Small intestine (tissue), 7 donors: ENCODE measurements around the gene DCN. TPM values are rescaled to one million over a fixed set of nuclear protein-coding genes. Genes with fewer than 3 reads are reported as not detected.

Experiments
- DNase-seq, 2 donors: peaks; one replicate each; pipeline versions ENCODE4 v3.0.0 to v3.0.0-alpha.2; 2013
- FAIRE-seq: peaks from 2 replicates; lab custom pipeline; 2012; peaks lifted over from hg19 to GRCh38; lab: Jason Lieb, UNC
- H3K27ac ChIP-seq, 3 donors: one replicate each; pipeline ENCODE4 v1.5.1; 2013; ENCODE audit warnings: low read length in 2 of 3, mild to moderate bottlenecking in 2 of 3, control low read depth in 1 of 3, inconsistent platforms in 1 of 3, low read depth in 1 of 3, moderate library complexity in 1 of 3
- H3K27me3 ChIP-seq, 3 donors: one replicate each; pipeline ENCODE4 v1.6.1; 2013; ENCODE audit warnings: low read length in 3 of 3, inconsistent platforms in 1 of 3; ENCODE audit not compliant: control insufficient read depth in 3 of 3, insufficient read depth in 3 of 3
- H3K36me3 ChIP-seq, 3 donors: one replicate each; pipeline ENCODE4 v1.6.1; 2013; ENCODE audit warnings: low read length in 3 of 3, inconsistent platforms in 1 of 3, low read depth in 1 of 3, mild to moderate bottlenecking in 1 of 3, moderate library complexity in 1 of 3; ENCODE audit not compliant: control insufficient read depth in 3 of 3, insufficient read depth in 2 of 3
- H3K4me1 ChIP-seq, 3 donors: one replicate each; pipeline ENCODE4 v1.6.1; 2013; ENCODE audit warnings: low read length in 2 of 3, inconsistent platforms in 1 of 3, low read depth in 1 of 3, mild to moderate bottlenecking in 1 of 3, moderate library complexity in 1 of 3; ENCODE audit not compliant: control insufficient read depth in 3 of 3, insufficient read depth in 2 of 3
- H3K4me3 ChIP-seq, 3 donors: one replicate each; pipeline ENCODE4 v1.5.1; 2013; ENCODE audit warnings: low read length in 3 of 3, control low read depth in 1 of 3, inconsistent platforms in 1 of 3, low read depth in 1 of 3, mild to moderate bottlenecking in 1 of 3, moderate library complexity in 1 of 3
- H3K9me3 ChIP-seq, 2 donors: one replicate each; pipeline ENCODE4 v1.6.1; 2013; ENCODE audit warnings: low read depth in 1 of 2, low read length in 1 of 2; ENCODE audit not compliant: control insufficient read depth in 2 of 2, insufficient read depth in 1 of 2
- WGBS, 3 donors: extraction: QIAGEN DNeasy Blood & Tissue Kit; methylation state at CpG; one replicate each; pipeline ENCODE4 v1.1.7; 2013; 5-methylcytosine and 5-hydroxymethylcytosine counted together
- polyA plus RNA-seq, 4 donors: library from polyadenylated mRNA; stranded (reverse) in 3 of 4; unstranded in 1 of 4; fragments of 200-250 nt in 3 of 4; fragments of 120-200 nt in 1 of 4; gene quantifications; one replicate each; pipeline versions ENCODE4 v1.2.1 to v1.2.3, GENCODE V29; 2013
- donor health status: healthy with polysubstance abuse.
- donor health status: control.
- donor health status: control.
- donor health status: Bipolar disorder and iron deficiency.
- donor health status: healthy.

DCN gene
- polyA plus RNA-seq, 4 donors: 8.1 to 390 (median 156) TPM

GRCh38 chr12:91176358-91176757 lies 6.3 kb downstream of the DCN start:
- H3K27ac ChIP-seq: no peak overlapping the region
- H3K36me3 ChIP-seq: peaks cover 0 to 2% (median 0%) of the 10 kb centered on the region in 3 donors
- H3K4me3 ChIP-seq: no peak overlapping the region
- no peak for FAIRE-seq
- no peak for DNase-seq
- no peaks in the 10 kb centered on the region for H3K9me3 ChIP-seq
- H3K4me1 ChIP-seq: no peaks in the 10 kb centered on the region
- H3K27me3 ChIP-seq: no peaks in the 10 kb centered on the region
- WGBS, 3 donors: 78 to 88% (median 86%) methylated on average over 2 of the region's 2 CpGs

- no peaks in the 10 kb centered on the region for H3K4me1 ChIP-seq
- no peak for FAIRE-seq
- WGBS, 3 donors: 47 to 67% (median 50%) methylated on average over 1 of the region's 1 CpG
- H3K36me3 ChIP-seq: peaks cover 0 to under 1% (median 0%) of the 10 kb centered on the region in 3 donors
- no peak overlapping the region for H3K27ac ChIP-seq
- H3K27me3 ChIP-seq: no peaks in the 10 kb centered on the region
- no peak for DNase-seq
- H3K4me3 ChIP-seq: no peak overlapping the region
- H3K9me3 ChIP-seq: no peaks in the 10 kb centered on the region
Measured at GRCh38 chr12:91173124-91173523, 9.5 kb downstream of the DCN start.

- Histone ChIP-seq H3K27ac (no peak overlapping the region), H3K27me3 (no peaks in the 10 kb centered on the region), H3K4me3 (no peak overlapping the region), H3K36me3 (no peaks in the 10 kb centered on the region), H3K4me1 (no peaks in the 10 kb centered on the region), H3K9me3 (no peaks in the 10 kb centered on the region)
- DNase-seq (no peak), FAIRE-seq (no peak)
Measured at GRCh38 chr12:91172096-91172495, 10.5 kb downstream of the DCN start.

GRCh38 chr12:91171476-91171875 lies 11.1 kb downstream of the DCN start:
- no peak for FAIRE-seq

GRCh38 chr12:91163116-91163515 lies 19.5 kb downstream of the DCN start:
- H3K9me3 ChIP-seq: no peaks in the 10 kb centered on the region
- H3K36me3 ChIP-seq: peaks cover 0 to 2% (median 0%) of the 10 kb centered on the region in 3 donors
- H3K27ac ChIP-seq: no peak overlapping the region
- FAIRE-seq (no peak), DNase-seq (no peak)
- H3K4me3 ChIP-seq: no peak overlapping the region
- H3K27me3 ChIP-seq: no peaks in the 10 kb centered on the region
- no peaks in the 10 kb centered on the region for H3K4me1 ChIP-seq

More at GRCh38 chr12:91171476-91171875, 11.1 kb downstream of the DCN start:
- Histone ChIP-seq H3K4me1 (no peaks in the 10 kb centered on the region), H3K9me3 (no peaks in the 10 kb centered on the region), H3K4me3 (no peak overlapping the region), H3K27ac (no peak overlapping the region), H3K27me3 (no peaks in the 10 kb centered on the region), H3K36me3 (no peaks in the 10 kb centered on the region)
- 48 to 63% (median 59%) methylated on average over 2 of the region's 2 CpGs for WGBS, 3 donors
- DNase-seq: no peak

- Histone ChIP-seq H3K9me3 (no peaks in the 10 kb centered on the region), H3K4me3 (no peak overlapping the region), H3K4me1 (no peaks in the 10 kb centered on the region), H3K36me3 (peaks cover 0 to 2% (median 0%) of the 10 kb centered on the region in 3 donors), H3K27ac (no peak overlapping the region), H3K27me3 (no peaks in the 10 kb centered on the region)
- no peak for FAIRE-seq
- no peak for DNase-seq
Measured at GRCh38 chr12:91161009-91161408, 21.6 kb downstream of the DCN start.

- FAIRE-seq: no peak
- 77 to 89% (median 79%) methylated on average over 2 of the region's 2 CpGs for WGBS, 3 donors
- no peaks in the 10 kb centered on the region for H3K36me3 ChIP-seq
- H3K4me3 ChIP-seq: no peak overlapping the region
- DNase-seq: no peak
- H3K27me3 ChIP-seq: no peaks in the 10 kb centered on the region
- H3K27ac ChIP-seq: no peak overlapping the region
- H3K4me1 ChIP-seq: no peaks in the 10 kb centered on the region
- H3K9me3 ChIP-seq: no peaks in the 10 kb centered on the region
Measured at GRCh38 chr12:91155990-91156389, 26.6 kb downstream of the DCN start.

GRCh38 chr12:91154131-91154530 lies 28.5 kb downstream of the DCN start:
- Histone ChIP-seq H3K27ac (no peak overlapping the region), H3K4me3 (no peak overlapping the region), H3K4me1 (no peaks in the 10 kb centered on the region), H3K9me3 (no peaks in the 10 kb centered on the region), H3K27me3 (no peaks in the 10 kb centered on the region), H3K36me3 (no peaks in the 10 kb centered on the region)
- FAIRE-seq (no peak), DNase-seq (no peak)
- WGBS, 3 donors: 40 to 54% (median 51%) methylated on average over 3 of the region's 3 CpGs

- H3K9me3 ChIP-seq: no peaks in the 10 kb centered on the region
- no peak overlapping the region for H3K4me3 ChIP-seq
- H3K4me1 ChIP-seq: peaks cover 0 to 18% (median 8%) of the 10 kb centered on the region in 3 donors
- H3K27me3 ChIP-seq: no peaks in the 10 kb centered on the region
- WGBS, 3 donors: 67 to 84% (median 80%) methylated on average over 2 of the region's 2 CpGs
- H3K27ac ChIP-seq: no peak overlapping the region
- DNase-seq: no peak
- no peaks in the 10 kb centered on the region for H3K36me3 ChIP-seq
- no peak for FAIRE-seq
Measured at GRCh38 chr12:91144053-91144452, 38.6 kb downstream of the DCN start.
